ENCODE measurements around the gene KIF6. TPM values are rescaled to one million over a fixed set of nuclear protein-coding genes. Genes with fewer than 3 reads are reported as not detected.

KIF6 gene, protein sequence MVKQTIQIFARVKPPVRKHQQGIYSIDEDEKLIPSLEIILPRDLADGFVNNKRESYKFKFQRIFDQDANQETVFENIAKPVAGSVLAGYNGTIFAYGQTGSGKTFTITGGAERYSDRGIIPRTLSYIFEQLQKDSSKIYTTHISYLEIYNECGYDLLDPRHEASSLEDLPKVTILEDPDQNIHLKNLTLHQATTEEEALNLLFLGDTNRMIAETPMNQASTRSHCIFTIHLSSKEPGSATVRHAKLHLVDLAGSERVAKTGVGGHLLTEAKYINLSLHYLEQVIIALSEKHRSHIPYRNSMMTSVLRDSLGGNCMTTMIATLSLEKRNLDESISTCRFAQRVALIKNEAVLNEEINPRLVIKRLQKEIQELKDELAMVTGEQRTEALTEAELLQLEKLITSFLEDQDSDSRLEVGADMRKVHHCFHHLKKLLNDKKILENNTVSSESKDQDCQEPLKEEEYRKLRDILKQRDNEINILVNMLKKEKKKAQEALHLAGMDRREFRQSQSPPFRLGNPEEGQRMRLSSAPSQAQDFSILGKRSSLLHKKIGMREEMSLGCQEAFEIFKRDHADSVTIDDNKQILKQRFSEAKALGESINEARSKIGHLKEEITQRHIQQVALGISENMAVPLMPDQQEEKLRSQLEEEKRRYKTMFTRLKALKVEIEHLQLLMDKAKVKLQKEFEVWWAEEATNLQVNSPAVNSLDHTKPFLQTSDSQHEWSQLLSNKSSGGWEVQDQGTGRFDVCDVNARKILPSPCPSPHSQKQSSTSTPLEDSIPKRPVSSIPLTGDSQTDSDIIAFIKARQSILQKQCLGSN
- 0.81 TPM for polyA plus RNA-seq (2013, experiment 1 of 2)
- polyA plus RNA-seq (2013, experiment 2 of 2): 1.0 TPM

- 11 to 21% methylated on average over 28 to 44 of the region's 58 CpGs for WGBS, 2 experiments (ENCODE audit: insufficient coverage in 2 of 2)
- peak within 1 kb of the TSS; percentile 64 for H3K4me3 ChIP-seq (ENCODE audit: extremely low read depth, insufficient read depth, low read length, poor library complexity, severe bottlenecking)
- no peak within 1 kb of the TSS for H3K27ac ChIP-seq (ENCODE audit: low read depth, low read length, severe bottlenecking)
- no peaks in the 10 kb centered on the region for H3K4me1 ChIP-seq (ENCODE audit: control insufficient read depth, insufficient read depth, low read length, poor library complexity, severe bottlenecking)
- no peaks in the 10 kb centered on the region for H3K36me3 ChIP-seq (ENCODE audit: control insufficient read depth, insufficient read depth, low read length)
- no peaks in the 10 kb centered on the region for H3K9me3 ChIP-seq (ENCODE audit: control insufficient read depth, low read length)
Measured at GRCh38 chr6:39724787-39725631, at the start of gene KIF6. KIF6 (minus strand) TSS chr6:39725408; CDS start chr6:39725310, 98 bp downstream.

GRCh38 chr6:39773782-39774181, 48.6 kb upstream of the KIF6 start:
- Histone ChIP-seq H3K27ac (ENCODE audit: low read depth, low read length, severe bottlenecking) (no peak overlapping the region), H3K36me3 (ENCODE audit: control insufficient read depth, insufficient read depth, low read length) (no peaks in the 10 kb centered on the region), H3K4me1 (ENCODE audit: control insufficient read depth, insufficient read depth, low read length, poor library complexity, severe bottlenecking) (peaks cover 25% of the 10 kb centered on the region), H3K9me3 (ENCODE audit: control insufficient read depth, low read length) (no peaks in the 10 kb centered on the region), H3K4me3 (ENCODE audit: extremely low read depth, insufficient read depth, low read length, poor library complexity, severe bottlenecking) (no peak overlapping the region)
- WGBS, 2 experiments (ENCODE audit: insufficient coverage in 2 of 2): 100% methylated on average over 2 of the region's 2 CpGs; no CpG with 5 or more reads in 1 of the 2 experiments

GRCh38 chr6:39772559-39773273, 47.5 kb upstream of the KIF6 start:
- H3K36me3 ChIP-seq (ENCODE audit: control insufficient read depth, insufficient read depth, low read length): no peaks in the 10 kb centered on the region
- H3K4me3 ChIP-seq (ENCODE audit: extremely low read depth, insufficient read depth, low read length, poor library complexity, severe bottlenecking): no peak overlapping the region
- H3K4me1 ChIP-seq (ENCODE audit: control insufficient read depth, insufficient read depth, low read length, poor library complexity, severe bottlenecking): peaks cover 22% of the 10 kb centered on the region
- 90 to 94% methylated on average over 3 to 4 of the region's 6 CpGs for WGBS, 2 experiments (ENCODE audit: insufficient coverage in 2 of 2)
- H3K9me3 ChIP-seq (ENCODE audit: control insufficient read depth, low read length): no peaks in the 10 kb centered on the region
- H3K27ac ChIP-seq (ENCODE audit: low read depth, low read length, severe bottlenecking): peak overlapping the region; percentile 89

DNA sequence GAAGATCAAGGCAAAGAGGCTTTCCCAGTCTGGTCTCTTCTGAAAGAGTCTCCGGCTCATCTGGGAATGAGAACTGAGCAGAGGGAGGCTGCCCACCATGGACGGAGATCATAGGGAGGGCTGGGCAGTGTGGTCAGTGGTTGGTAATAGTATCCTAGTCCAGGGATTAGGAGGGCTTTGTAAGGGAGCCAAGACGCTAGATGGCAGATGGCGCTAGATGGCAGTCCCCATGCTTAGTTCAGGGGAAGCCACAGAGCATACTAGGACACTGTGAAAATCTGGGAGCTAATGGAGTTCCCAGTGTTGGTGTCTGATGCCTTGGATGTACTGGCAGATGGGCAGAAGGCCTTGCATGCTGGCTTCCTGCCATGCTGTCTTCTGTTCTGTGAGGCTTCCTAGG, 45.2 kb upstream of the KIF6 start:
- no peaks in the 10 kb centered on the region for H3K36me3 ChIP-seq (ENCODE audit: control insufficient read depth, insufficient read depth, low read length)
- H3K9me3 ChIP-seq (ENCODE audit: control insufficient read depth, low read length): no peaks in the 10 kb centered on the region
- 81 to 92% methylated on average over 4 of the region's 4 CpGs for WGBS, 2 experiments (ENCODE audit: insufficient coverage in 2 of 2)
- no peak overlapping the region for H3K27ac ChIP-seq (ENCODE audit: low read depth, low read length, severe bottlenecking)
- H3K4me3 ChIP-seq (ENCODE audit: extremely low read depth, insufficient read depth, low read length, poor library complexity, severe bottlenecking): no peak overlapping the region
- H3K4me1 ChIP-seq (ENCODE audit: control insufficient read depth, insufficient read depth, low read length, poor library complexity, severe bottlenecking): peaks cover 10% of the 10 kb centered on the region

DNA sequence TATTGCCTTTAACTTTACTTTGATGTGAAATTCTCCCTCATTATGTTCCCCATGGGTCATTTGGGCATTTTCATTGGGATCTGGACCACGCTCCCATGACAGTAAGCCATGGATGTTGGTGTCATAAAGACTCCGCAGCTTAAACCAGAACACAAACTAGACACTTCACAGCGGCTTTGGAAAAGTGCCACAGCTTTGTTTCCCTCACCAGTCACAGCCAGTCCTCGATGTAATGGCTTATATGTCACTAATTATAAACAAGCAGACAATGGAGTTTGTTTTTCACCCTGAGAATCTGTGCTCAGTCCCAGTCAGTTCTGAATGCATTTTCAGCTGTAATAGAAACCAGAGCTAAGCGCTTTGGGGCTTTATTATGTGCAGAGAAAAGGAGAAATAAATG, 43.8 kb upstream of the KIF6 start:
- no peak overlapping the region for H3K4me3 ChIP-seq (ENCODE audit: extremely low read depth, insufficient read depth, low read length, poor library complexity, severe bottlenecking)
- no peaks in the 10 kb centered on the region for H3K36me3 ChIP-seq (ENCODE audit: control insufficient read depth, insufficient read depth, low read length)
- WGBS, 2 experiments (ENCODE audit: insufficient coverage in 2 of 2): 94 to 96% methylated on average over 3 to 4 of the region's 5 CpGs
- H3K27ac ChIP-seq (ENCODE audit: low read depth, low read length, severe bottlenecking): no peak overlapping the region
- no peaks in the 10 kb centered on the region for H3K9me3 ChIP-seq (ENCODE audit: control insufficient read depth, low read length)
- H3K4me1 ChIP-seq (ENCODE audit: control insufficient read depth, insufficient read depth, low read length, poor library complexity, severe bottlenecking): peaks cover 10% of the 10 kb centered on the region

GRCh38 chr6:39765508-39766065, 40.4 kb upstream of the KIF6 start:
- no peaks in the 10 kb centered on the region for H3K9me3 ChIP-seq (ENCODE audit: control insufficient read depth, low read length)
- no peaks in the 10 kb centered on the region for H3K36me3 ChIP-seq (ENCODE audit: control insufficient read depth, insufficient read depth, low read length)
- no peak overlapping the region for H3K27ac ChIP-seq (ENCODE audit: low read depth, low read length, severe bottlenecking)
- 100% methylated on average over 1 of the region's 3 CpGs; no CpG with 5 or more reads in 1 of the 2 experiments for WGBS, 2 experiments (ENCODE audit: insufficient coverage in 2 of 2)
- no peaks in the 10 kb centered on the region for H3K4me1 ChIP-seq (ENCODE audit: control insufficient read depth, insufficient read depth, low read length, poor library complexity, severe bottlenecking)
- H3K4me3 ChIP-seq (ENCODE audit: extremely low read depth, insufficient read depth, low read length, poor library complexity, severe bottlenecking): no peak overlapping the region

- H3K4me1 ChIP-seq (ENCODE audit: control insufficient read depth, insufficient read depth, low read length, poor library complexity, severe bottlenecking): peaks cover 5% of the 10 kb centered on the region
- 89 to 100% methylated on average over 1 to 3 of the region's 3 CpGs for WGBS, 2 experiments (ENCODE audit: insufficient coverage in 2 of 2)
Measured at GRCh38 chr6:39760226-39760952, 35.2 kb upstream of the KIF6 start.

GRCh38 chr6:39758905-39759605, 33.8 kb upstream of the KIF6 start:
- Histone ChIP-seq H3K4me3 (ENCODE audit: extremely low read depth, insufficient read depth, low read length, poor library complexity, severe bottlenecking) (no peak overlapping the region), H3K9me3 (ENCODE audit: control insufficient read depth, low read length) (no peaks in the 10 kb centered on the region), H3K27ac (ENCODE audit: low read depth, low read length, severe bottlenecking) (no peak overlapping the region), H3K4me1 (ENCODE audit: control insufficient read depth, insufficient read depth, low read length, poor library complexity, severe bottlenecking) (peaks cover 5% of the 10 kb centered on the region), H3K36me3 (ENCODE audit: control insufficient read depth, insufficient read depth, low read length) (no peaks in the 10 kb centered on the region)
- WGBS, 2 experiments (ENCODE audit: insufficient coverage in 2 of 2): no CpG with 5 or more reads among the region's 2 CpGs

More at GRCh38 chr6:39760226-39760952, 35.2 kb upstream of the KIF6 start:
- Histone ChIP-seq H3K36me3 (ENCODE audit: control insufficient read depth, insufficient read depth, low read length) (no peaks in the 10 kb centered on the region), H3K4me3 (ENCODE audit: extremely low read depth, insufficient read depth, low read length, poor library complexity, severe bottlenecking) (no peak overlapping the region), H3K9me3 (ENCODE audit: control insufficient read depth, low read length) (no peaks in the 10 kb centered on the region), H3K27ac (ENCODE audit: low read depth, low read length, severe bottlenecking) (no peak overlapping the region)

GRCh38 chr6:39756582-39756981, 31.4 kb upstream of the KIF6 start:
- Histone ChIP-seq H3K27ac (ENCODE audit: low read depth, low read length, severe bottlenecking) (no peak overlapping the region), H3K4me3 (ENCODE audit: extremely low read depth, insufficient read depth, low read length, poor library complexity, severe bottlenecking) (no peak overlapping the region), H3K36me3 (ENCODE audit: control insufficient read depth, insufficient read depth, low read length) (no peaks in the 10 kb centered on the region), H3K9me3 (ENCODE audit: control insufficient read depth, low read length) (no peaks in the 10 kb centered on the region), H3K4me1 (ENCODE audit: control insufficient read depth, insufficient read depth, low read length, poor library complexity, severe bottlenecking) (peaks cover 5% of the 10 kb centered on the region)
- WGBS, 2 experiments (ENCODE audit: insufficient coverage in 2 of 2): 69 to 97% methylated on average over 2 of the region's 2 CpGs

All from mesodermal cell (in vitro differentiated cells).